GM23338 (cell line): ENCODE data around the gene NPAS3.

Source experiments
- CREB1 ChIP-seq: fragments of 250-450 bp; sonication (Bioruptor Pico); IDR thresholded peaks from 2 replicates; pipeline ENCODE4 v1.5.0; 2020; ENCODE audit warnings: low read depth, mild to moderate bottlenecking, moderate library complexity
- CTCF ChIP-seq, 2 experiments: fragments of 200-600 bp in 1 of 2; sonication (generic) in 1 of 2; conservative IDR thresholded peaks; 2 replicates each; pipeline versions ENCODE4 v1.5.1 to v1.6.1; 2016 to 2017; ENCODE audit warnings: antibody characterized with exemption in 2 of 2, low read depth in 2 of 2, mild to moderate bottlenecking in 2 of 2, moderate library complexity in 1 of 2
- ETS1 ChIP-seq: IDR thresholded peaks from 2 replicates; pipeline ENCODE4 v1.6.1; 2016; ENCODE audit warnings: antibody characterized with exemption
- EZH2 ChIP-seq: fragments of 200-600 bp; sonication (generic); IDR thresholded peaks from one replicate; pipeline ENCODE4 v1.8.0; 2017; ENCODE audit warnings: antibody characterized with exemption, mild to moderate bottlenecking, low read depth; ENCODE audit not compliant: unreplicated experiment
- EZH2phosphoT487 ChIP-seq: fragments of 200-600 bp; sonication (generic); IDR thresholded peaks from one replicate; pipeline ENCODE4 v1.8.1; 2018; ENCODE audit warnings: antibody characterized with exemption; ENCODE audit not compliant: unreplicated experiment
- JUNB ChIP-seq: IDR thresholded peaks from one replicate; pipeline ENCODE4 v1.6.1; 2016; ENCODE audit warnings: antibody characterized with exemption; ENCODE audit not compliant: unreplicated experiment
- NANOG ChIP-seq: IDR thresholded peaks from 2 replicates; pipeline ENCODE4 v1.6.1; 2016; ENCODE audit warnings: antibody characterized with exemption, borderline replicate concordance
- POLR2AphosphoS5 ChIP-seq: IDR thresholded peaks from 2 replicates; pipeline ENCODE4 v1.6.1; 2016; ENCODE audit warnings: antibody characterized with exemption, low read depth
- REST ChIP-seq: IDR thresholded peaks from one replicate; pipeline ENCODE4 v1.6.1; 2018; ENCODE audit warnings: antibody characterized with exemption; ENCODE audit not compliant: unreplicated experiment
- STAT1 ChIP-seq: IDR thresholded peaks from one replicate; pipeline ENCODE4 v1.6.1; 2016; ENCODE audit warnings: antibody characterized with exemption; ENCODE audit not compliant: unreplicated experiment
- ZNF114 ChIP-seq: fragments of 250-450 bp; sonication (Bioruptor Pico); IDR thresholded peaks from 2 replicates; pipeline ENCODE4 v1.5.0; 2020; ENCODE audit warnings: mild to moderate bottlenecking, moderate library complexity
- ZNF331 ChIP-seq: fragments of 250-450 bp; sonication (Bioruptor Pico); IDR thresholded peaks from 2 replicates; pipeline ENCODE4 v1.5.0; 2020; ENCODE audit warnings: low read depth, mild to moderate bottlenecking, moderate library complexity
- ZNF462 ChIP-seq: fragments of 250-450 bp; sonication (Bioruptor Pico); IDR thresholded peaks from 2 replicates; pipeline ENCODE4 v1.5.0; 2020; ENCODE audit warnings: mild to moderate bottlenecking, moderate library complexity

GRCh38 chr14:33834466-33835260, 896.0 kb downstream of the NPAS3 start:
- TF ChIP-seq CTCF (conservative IDR thresholded peaks at IDR 0.05; ENCODE audit: low read depth in 2 of 2): no peak
- no peak for TF ChIP-seq EZH2
- TF ChIP-seq CREB1 (CRISPR knock-in tag): no peak
- no peak for TF ChIP-seq POLR2AphosphoS5
- TF ChIP-seq ETS1: no peak
- TF ChIP-seq EZH2phosphoT487: no peak
- no peak for TF ChIP-seq ZNF331 (CRISPR knock-in tag)
- TF ChIP-seq JUNB: no peak
- TF ChIP-seq REST: no peak
- no peak for TF ChIP-seq ZNF462 (CRISPR knock-in tag)
- no peak for TF ChIP-seq STAT1
- no peak for TF ChIP-seq ZNF114 (CRISPR knock-in tag)
- no peak for TF ChIP-seq NANOG
